ENCODE measurements around the gene TSBP1.

DNA sequence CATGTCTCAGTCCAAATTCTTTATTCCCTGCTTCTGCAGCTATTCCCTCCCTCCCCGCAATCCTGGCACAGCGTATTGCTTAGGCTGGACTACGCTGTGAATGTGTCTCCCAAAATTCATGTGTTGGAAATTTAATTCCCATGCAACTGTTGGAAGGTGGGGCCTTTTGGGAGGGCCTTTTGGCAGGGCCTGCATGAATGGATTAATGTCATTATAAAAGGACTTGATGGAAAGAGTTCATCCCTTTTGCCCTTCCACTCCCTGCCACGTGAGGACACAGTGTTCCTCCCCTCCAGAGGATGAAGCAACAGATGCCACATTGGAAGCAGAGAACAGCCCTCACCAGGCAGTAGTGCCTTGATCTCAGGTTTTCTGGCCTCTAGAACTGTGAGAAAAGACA is 127.4 kb downstream of the TSBP1 start:
- TF ChIP-seq CTCF (IDR thresholded peaks at IDR 0.05) = no peak
- TF ChIP-seq POLR2A (IDR thresholded peaks at IDR 0.05) = no peak
- TF ChIP-seq POLR2AphosphoS5 (IDR thresholded peaks at IDR 0.05) = no peak
